Natural killer cell treated with Interleukin-12 subunit alpha and Interleukin-12 subunit beta and Interleukin-15 and Interleukin-18, amount 100 ng/mL, for 72 hours (primary cell): ENCODE results near the gene ARHGAP22. TPM values are rescaled to one million over a fixed set of nuclear protein-coding genes. Genes with fewer than 3 reads are reported as not detected.

ENCODE experiments used
- ATAC-seq, 2 donors: fragments of 150-1000 bp; cut with Tn5 transposase in 1 of 2; sonication (Bioruptor Pico), chemical (Tn5 transposase) in 1 of 2; 2 replicates each; pipeline ENCODE4 v1.10.0; 2021
- DNase-seq: peaks from one replicate; pipeline ENCODE4 v3.0.0; 2022; ENCODE audit warnings: low spot score
- H3K27ac Mint-ChIP-seq, 2 donors: 1 replicate in 1 of 2; 2 replicates in 1 of 2; pipeline ENCODE4 v1.8.0; 2022; ENCODE audit warnings: mixed read lengths in 2 of 2, mild to moderate bottlenecking in 1 of 2, moderate library complexity in 1 of 2
- H3K27me3 Mint-ChIP-seq, 2 donors: 1 replicate in 1 of 2; 2 replicates in 1 of 2; pipeline ENCODE4 v1.8.0; 2022; ENCODE audit warnings: mixed read lengths in 2 of 2
- H3K36me3 Mint-ChIP-seq: one replicate; pipeline ENCODE4 v1.8.0; 2022; ENCODE audit warnings: mixed read lengths
- H3K4me1 Mint-ChIP-seq, 2 donors: 1 replicate in 1 of 2; 2 replicates in 1 of 2; pipeline ENCODE4 v1.8.0; 2022; ENCODE audit warnings: low read depth in 2 of 2, mixed read lengths in 2 of 2, mild to moderate bottlenecking in 1 of 2
- H3K4me3 Mint-ChIP-seq: one replicate; pipeline ENCODE4 v1.8.0; 2022; ENCODE audit warnings: mixed read lengths
- H3K9me3 Mint-ChIP-seq: 2 replicates; pipeline ENCODE4 v1.8.0; 2022; ENCODE audit warnings: mixed read lengths
- total RNA-seq, 2 donors: library from RNA; stranded (reverse); gene quantifications; one replicate each; pipeline ENCODE4 v1.2.3, GENCODE V29; 2022

The ARHGAP22 gene
- total RNA-seq, 2 donors from 2014 or later = 0.14 to 1.8 TPM

- no peaks in the 10 kb centered on the region for H3K36me3 Mint-ChIP-seq
Measured at GRCh38 chr10:48543182-48543844, 61.6 kb downstream of the ARHGAP22 start.

GRCh38 chr10:48542471-48543181, 62.2 kb downstream of the ARHGAP22 start:
- Mint-ChIP-seq H3K27ac (no peak overlapping the region), H3K36me3 (no peaks in the 10 kb centered on the region), H3K9me3 (no peaks in the 10 kb centered on the region), H3K27me3 (peaks cover 0 to 9% of the 10 kb centered on the region in 2 donors), H3K4me1 (peaks cover 0 to 2% of the 10 kb centered on the region in 2 donors), H3K4me3 (no peak overlapping the region)
- ATAC-seq (peak in 1 of 2 donors; percentile 51), DNase-seq (peak; percentile 54)

More at GRCh38 chr10:48543182-48543844, 61.6 kb downstream of the ARHGAP22 start:
- Mint-ChIP-seq H3K4me1 (peaks cover 0 to 2% of the 10 kb centered on the region in 2 donors), H3K27ac (no peak overlapping the region), H3K4me3 (no peak overlapping the region), H3K27me3 (peaks cover 0 to 5% of the 10 kb centered on the region in 2 donors), H3K9me3 (no peaks in the 10 kb centered on the region)
- DNase-seq = peak; percentile 16
- no peak for ATAC-seq

- DNase-seq (no peak), ATAC-seq (peak; percentile 4 to 25)
- no peak overlapping the region for H3K27ac Mint-ChIP-seq
- no peaks in the 10 kb centered on the region for H3K36me3 Mint-ChIP-seq
- no peak overlapping the region for H3K4me3 Mint-ChIP-seq
- H3K27me3 Mint-ChIP-seq = peaks cover 0 to 9% of the 10 kb centered on the region in 2 donors
- no peaks in the 10 kb centered on the region for H3K9me3 Mint-ChIP-seq
- H3K4me1 Mint-ChIP-seq = peaks cover 0 to 2% of the 10 kb centered on the region in 2 donors
Measured at GRCh38 chr10:48541144-48541795, 63.6 kb downstream of the ARHGAP22 start.

- H3K4me1 Mint-ChIP-seq = peaks cover 0 to 2% of the 10 kb centered on the region in 2 donors
- H3K27me3 Mint-ChIP-seq = peaks cover 2 to 9% of the 10 kb centered on the region in 2 donors
- H3K36me3 Mint-ChIP-seq = no peaks in the 10 kb centered on the region
Measured at GRCh38 chr10:48538611-48539010, 66.3 kb downstream of the ARHGAP22 start.

GRCh38 chr10:48536916-48537890, 67.7 kb downstream of the ARHGAP22 start:
- no peak for ATAC-seq
- DNase-seq = peak; percentile 5
- H3K4me3 Mint-ChIP-seq = no peak overlapping the region
- peaks cover 3 to 9% of the 10 kb centered on the region in 2 donors for H3K27me3 Mint-ChIP-seq
- no peaks in the 10 kb centered on the region for H3K9me3 Mint-ChIP-seq
- peaks cover 0 to 2% of the 10 kb centered on the region in 2 donors for H3K4me1 Mint-ChIP-seq
- H3K36me3 Mint-ChIP-seq = no peaks in the 10 kb centered on the region
- H3K27ac Mint-ChIP-seq = no peak overlapping the region

More at GRCh38 chr10:48538611-48539010, 66.3 kb downstream of the ARHGAP22 start:
- Mint-ChIP-seq H3K4me3 (no peak overlapping the region), H3K27ac (no peak overlapping the region), H3K9me3 (no peaks in the 10 kb centered on the region)
- no peak for DNase-seq
- no peak for ATAC-seq

- no peak overlapping the region for H3K27ac Mint-ChIP-seq
Measured at GRCh38 chr10:48536156-48536500, 68.7 kb downstream of the ARHGAP22 start.

GRCh38 chr10:48535416-48536155, 69.3 kb downstream of the ARHGAP22 start:
- peak; percentile 16 for DNase-seq
- Mint-ChIP-seq H3K36me3 (no peaks in the 10 kb centered on the region), H3K4me3 (no peak overlapping the region), H3K4me1 (no peaks in the 10 kb centered on the region), H3K27me3 (peaks cover 3 to 9% of the 10 kb centered on the region in 2 donors), H3K27ac (no peak overlapping the region), H3K9me3 (no peaks in the 10 kb centered on the region)
- no peak for ATAC-seq

More at GRCh38 chr10:48536156-48536500, 68.7 kb downstream of the ARHGAP22 start:
- H3K4me3 Mint-ChIP-seq = no peak overlapping the region
- ATAC-seq (no peak), DNase-seq (peak; percentile 37)
- H3K36me3 Mint-ChIP-seq = no peaks in the 10 kb centered on the region
- no peaks in the 10 kb centered on the region for H3K4me1 Mint-ChIP-seq
- peaks cover 3 to 9% of the 10 kb centered on the region in 2 donors for H3K27me3 Mint-ChIP-seq
- no peaks in the 10 kb centered on the region for H3K9me3 Mint-ChIP-seq

- no peaks in the 10 kb centered on the region for H3K9me3 Mint-ChIP-seq
- H3K27me3 Mint-ChIP-seq = peaks cover 3 to 13% of the 10 kb centered on the region in 2 donors
- H3K4me3 Mint-ChIP-seq = no peak overlapping the region
- no peaks in the 10 kb centered on the region for H3K4me1 Mint-ChIP-seq
- DNase-seq (peak; percentile 54), ATAC-seq (peak in 1 of 2 donors; percentile 29)
- H3K27ac Mint-ChIP-seq = no peak overlapping the region
- no peaks in the 10 kb centered on the region for H3K36me3 Mint-ChIP-seq
Measured at GRCh38 chr10:48533951-48534720, 70.7 kb downstream of the ARHGAP22 start.

- DNase-seq = no peak
- peaks cover 7 to 14% of the 10 kb centered on the region in 2 donors for H3K27me3 Mint-ChIP-seq
- no peak for ATAC-seq
- no peaks in the 10 kb centered on the region for H3K4me1 Mint-ChIP-seq
- H3K4me3 Mint-ChIP-seq = no peak overlapping the region
- no peaks in the 10 kb centered on the region for H3K36me3 Mint-ChIP-seq
- H3K27ac Mint-ChIP-seq = no peak overlapping the region
- no peaks in the 10 kb centered on the region for H3K9me3 Mint-ChIP-seq
Measured at GRCh38 chr10:48533540-48533939, 71.3 kb downstream of the ARHGAP22 start.

- H3K9me3 Mint-ChIP-seq = peaks cover 4% of the 10 kb centered on the region
- DNase-seq (no peak), ATAC-seq (no peak)
- H3K4me3 Mint-ChIP-seq = no peak overlapping the region
- no peaks in the 10 kb centered on the region for H3K36me3 Mint-ChIP-seq
- H3K4me1 Mint-ChIP-seq = no peaks in the 10 kb centered on the region
- H3K27me3 Mint-ChIP-seq = peaks cover 13 to 19% of the 10 kb centered on the region in 2 donors
- no peak overlapping the region for H3K27ac Mint-ChIP-seq
Measured at GRCh38 chr10:48531486-48531885, 73.4 kb downstream of the ARHGAP22 start.

GRCh38 chr10:48529331-48529730, 75.5 kb downstream of the ARHGAP22 start:
- Mint-ChIP-seq H3K9me3 (peaks cover 4% of the 10 kb centered on the region), H3K36me3 (no peaks in the 10 kb centered on the region), H3K4me3 (no peak overlapping the region), H3K27ac (no peak overlapping the region), H3K27me3 (peaks cover 29 to 38% of the 10 kb centered on the region in 2 donors), H3K4me1 (no peaks in the 10 kb centered on the region)
- DNase-seq (peak; percentile 28), ATAC-seq (peak in 1 of 2 donors; percentile 29)

- DNase-seq = peak; percentile 22
- Mint-ChIP-seq H3K9me3 (peaks cover 4% of the 10 kb centered on the region), H3K4me3 (no peak overlapping the region), H3K36me3 (no peaks in the 10 kb centered on the region), H3K4me1 (no peaks in the 10 kb centered on the region), H3K27ac (no peak overlapping the region), H3K27me3 (peaks cover 26 to 38% of the 10 kb centered on the region in 2 donors)
- no peak for ATAC-seq
Measured at GRCh38 chr10:48527756-48528155, 77.1 kb downstream of the ARHGAP22 start.
